ENCODE data around the gene MTIF3.
A peak's percentile ranks its signal among the peaks of the same experiment; 100 is the strongest.

DNA sequence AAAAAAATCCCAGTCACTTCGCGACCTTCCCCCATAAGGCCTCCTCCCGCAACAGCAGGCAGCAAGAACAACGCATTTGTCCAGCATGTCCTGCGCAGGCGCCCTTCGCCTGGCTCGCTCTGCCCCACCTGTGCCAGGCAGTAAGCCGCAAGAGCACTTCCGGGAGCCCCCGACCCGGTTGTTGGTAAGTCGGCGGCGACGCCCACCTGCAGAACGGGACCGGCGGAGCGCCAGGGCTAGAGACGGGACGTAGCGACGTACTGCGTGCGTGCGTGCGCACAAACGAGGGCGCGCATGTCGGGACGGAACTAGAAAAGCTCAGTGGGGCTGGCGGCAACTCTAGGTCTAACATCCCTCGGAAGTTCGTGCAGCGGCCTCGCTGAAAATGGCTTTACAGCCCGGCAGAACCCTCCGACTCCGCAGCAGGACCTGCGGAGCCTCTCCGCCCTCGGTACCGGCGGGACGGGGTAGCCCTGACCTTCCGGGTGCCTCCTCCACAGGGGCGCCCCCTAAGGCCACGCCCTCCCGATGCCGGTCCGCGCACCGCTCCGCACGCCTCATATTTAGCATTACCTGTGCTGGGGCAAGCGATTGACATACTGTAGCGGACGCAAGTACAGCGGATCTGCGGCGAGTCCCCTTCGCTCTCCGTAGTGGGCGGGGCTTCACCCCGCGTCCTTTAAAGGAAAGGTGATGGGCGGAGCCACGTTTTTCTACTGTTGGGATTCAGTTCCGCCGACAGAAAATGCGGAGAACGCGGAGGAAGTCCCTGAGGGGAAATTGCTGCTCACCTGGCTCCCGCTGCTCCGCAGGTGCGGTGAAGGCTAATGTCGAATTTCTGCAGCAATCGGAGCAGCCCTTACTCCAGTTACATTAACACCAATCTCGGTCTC lies at the start of gene MTIF3:
- TF ChIP-seq, protein P1, sequence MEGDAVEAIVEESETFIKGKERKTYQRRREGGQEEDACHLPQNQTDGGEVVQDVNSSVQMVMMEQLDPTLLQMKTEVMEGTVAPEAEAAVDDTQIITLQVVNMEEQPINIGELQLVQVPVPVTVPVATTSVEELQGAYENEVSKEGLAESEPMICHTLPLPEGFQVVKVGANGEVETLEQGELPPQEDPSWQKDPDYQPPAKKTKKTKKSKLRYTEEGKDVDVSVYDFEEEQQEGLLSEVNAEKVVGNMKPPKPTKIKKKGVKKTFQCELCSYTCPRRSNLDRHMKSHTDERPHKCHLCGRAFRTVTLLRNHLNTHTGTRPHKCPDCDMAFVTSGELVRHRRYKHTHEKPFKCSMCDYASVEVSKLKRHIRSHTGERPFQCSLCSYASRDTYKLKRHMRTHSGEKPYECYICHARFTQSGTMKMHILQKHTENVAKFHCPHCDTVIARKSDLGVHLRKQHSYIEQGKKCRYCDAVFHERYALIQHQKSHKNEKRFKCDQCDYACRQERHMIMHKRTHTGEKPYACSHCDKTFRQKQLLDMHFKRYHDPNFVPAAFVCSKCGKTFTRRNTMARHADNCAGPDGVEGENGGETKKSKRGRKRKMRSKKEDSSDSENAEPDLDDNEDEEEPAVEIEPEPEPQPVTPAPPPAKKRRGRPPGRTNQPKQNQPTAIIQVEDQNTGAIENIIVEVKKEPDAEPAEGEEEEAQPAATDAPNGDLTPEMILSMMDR (IDR thresholded peaks at IDR 0.05; ENCODE audit: borderline replicate concordance, extremely low read depth, low read length, poor library complexity, severe bottlenecking), result peak; percentile 28
- TF ChIP-seq EZH2 (IDR thresholded peaks at IDR 0.05; ENCODE audit: borderline replicate concordance, low read depth, low read length, severe bottlenecking), result no peak
